Parathyroid adenoma (tissue), 2 donors: Measurements from ENCODE around the gene TTC9C.
"Not testable (repeated sequence)": the region's sequence is repeated elsewhere in the genome, so short reads cannot be mapped to it uniquely, and the experiment has no call there.

Source experiments
- H2AFZ ChIP-seq: fragments of 300-600 bp; sonication (generic); one replicate; pipeline ENCODE4 v1.7.0; 2017; ENCODE audit warnings: antibody characterized with exemption, mild to moderate bottlenecking
- H3K27ac ChIP-seq: fragments of 300-600 bp; sonication (generic); one replicate; pipeline ENCODE4 v1.7.0; 2017
- H3K27me3 ChIP-seq: fragments of 300-600 bp; sonication (generic); one replicate; pipeline ENCODE4 v1.7.0; 2017; ENCODE audit warnings: low read length; ENCODE audit not compliant: control insufficient read depth, insufficient read depth
- H3K36me3 ChIP-seq: fragments of 300-600 bp; sonication (generic); one replicate; pipeline ENCODE4 v1.7.0; 2017; ENCODE audit warnings: low read length; ENCODE audit not compliant: control insufficient read depth, insufficient read depth
- H3K4me1 ChIP-seq: fragments of 300-600 bp; sonication (generic); one replicate; pipeline ENCODE4 v1.7.0; 2017; ENCODE audit warnings: control low read depth
- H3K4me2 ChIP-seq: fragments of 300-600 bp; sonication (generic); one replicate; pipeline ENCODE4 v1.7.0; 2017; ENCODE audit warnings: low read length
- H3K4me3 ChIP-seq: fragments of 300-600 bp; sonication (generic); one replicate; pipeline ENCODE4 v1.7.0; 2017; ENCODE audit warnings: low read depth, low read length
- H3K79me2 ChIP-seq: fragments of 300-600 bp; sonication (generic); one replicate; pipeline ENCODE4 v1.7.0; 2017; ENCODE audit warnings: control low read depth
- H3K9ac ChIP-seq: fragments of 300-600 bp; sonication (generic); one replicate; pipeline ENCODE4 v1.7.0; 2017; ENCODE audit warnings: mild to moderate bottlenecking
- H3K9me3 ChIP-seq: fragments of 300-600 bp; sonication (generic); one replicate; pipeline ENCODE4 v1.7.0; 2017; ENCODE audit warnings: low read length; ENCODE audit not compliant: control insufficient read depth
- TF ChIP-seq, protein P1 (sequence below): fragments of 300-600 bp; sonication (generic); IDR thresholded peaks from one replicate; pipeline ENCODE4 v1.7.0; 2017; ENCODE audit warnings: antibody characterized with exemption, mild to moderate bottlenecking
- donor health status: primary hyperparathyroidism.

The TTC9C gene

DNA sequence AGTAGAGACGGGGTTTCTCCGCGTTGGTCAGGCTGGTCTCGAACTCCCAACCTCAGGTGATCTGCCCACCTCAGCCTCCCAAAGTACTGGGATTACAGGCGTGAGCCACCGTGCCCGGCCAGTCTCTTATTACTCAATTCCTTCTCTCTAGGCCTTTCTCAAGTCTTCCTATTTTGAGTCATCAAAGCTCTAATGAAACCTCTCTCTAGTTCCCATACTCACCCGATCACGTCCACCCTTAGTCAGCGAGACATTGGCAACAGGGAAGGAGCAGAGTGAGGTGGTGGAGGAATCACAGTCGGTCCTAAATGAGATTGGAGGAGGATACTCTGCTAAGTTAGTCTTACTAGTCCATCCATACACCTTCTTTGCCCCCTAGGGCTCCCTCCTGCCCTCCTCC is 26.0 kb upstream of the TTC9C start:
- H3K9ac ChIP-seq = no peak overlapping the region
- H3K4me2 ChIP-seq = no peak overlapping the region
- no peaks in the 10 kb centered on the region for H3K36me3 ChIP-seq
- TF ChIP-seq, protein P1, sequence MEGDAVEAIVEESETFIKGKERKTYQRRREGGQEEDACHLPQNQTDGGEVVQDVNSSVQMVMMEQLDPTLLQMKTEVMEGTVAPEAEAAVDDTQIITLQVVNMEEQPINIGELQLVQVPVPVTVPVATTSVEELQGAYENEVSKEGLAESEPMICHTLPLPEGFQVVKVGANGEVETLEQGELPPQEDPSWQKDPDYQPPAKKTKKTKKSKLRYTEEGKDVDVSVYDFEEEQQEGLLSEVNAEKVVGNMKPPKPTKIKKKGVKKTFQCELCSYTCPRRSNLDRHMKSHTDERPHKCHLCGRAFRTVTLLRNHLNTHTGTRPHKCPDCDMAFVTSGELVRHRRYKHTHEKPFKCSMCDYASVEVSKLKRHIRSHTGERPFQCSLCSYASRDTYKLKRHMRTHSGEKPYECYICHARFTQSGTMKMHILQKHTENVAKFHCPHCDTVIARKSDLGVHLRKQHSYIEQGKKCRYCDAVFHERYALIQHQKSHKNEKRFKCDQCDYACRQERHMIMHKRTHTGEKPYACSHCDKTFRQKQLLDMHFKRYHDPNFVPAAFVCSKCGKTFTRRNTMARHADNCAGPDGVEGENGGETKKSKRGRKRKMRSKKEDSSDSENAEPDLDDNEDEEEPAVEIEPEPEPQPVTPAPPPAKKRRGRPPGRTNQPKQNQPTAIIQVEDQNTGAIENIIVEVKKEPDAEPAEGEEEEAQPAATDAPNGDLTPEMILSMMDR = no peak
- no peak overlapping the region for H3K27ac ChIP-seq
- H2AFZ ChIP-seq = no peak overlapping the region
- H3K27me3 ChIP-seq = no peaks in the 10 kb centered on the region
- H3K4me1 ChIP-seq = peaks cover 5% of the 10 kb centered on the region
- no peak overlapping the region for H3K4me3 ChIP-seq
- H3K9me3 ChIP-seq = no peaks in the 10 kb centered on the region
- peaks cover 3% of the 10 kb centered on the region for H3K79me2 ChIP-seq

DNA sequence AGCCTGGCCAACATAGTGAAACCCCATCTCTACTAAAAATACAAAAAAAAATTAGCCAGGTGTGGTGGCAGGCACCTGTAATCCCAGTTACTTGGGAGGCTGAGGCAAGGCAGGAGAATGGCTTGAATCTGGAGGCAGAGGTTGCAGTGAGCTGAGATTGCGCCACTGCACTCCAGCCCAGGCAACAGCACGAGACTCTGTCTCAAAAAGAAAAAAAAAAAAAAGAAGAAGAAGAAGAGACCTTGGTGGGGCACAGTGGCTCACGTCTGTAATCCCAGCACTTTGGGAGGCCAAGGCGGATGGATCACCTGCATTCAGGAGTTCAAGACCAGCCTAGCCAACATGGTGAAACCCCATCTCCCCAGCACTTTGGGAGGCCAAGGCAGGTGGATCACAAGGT is 24.4 kb upstream of the TTC9C start:
- H3K4me2 ChIP-seq = not testable (repeated sequence)

DNA sequence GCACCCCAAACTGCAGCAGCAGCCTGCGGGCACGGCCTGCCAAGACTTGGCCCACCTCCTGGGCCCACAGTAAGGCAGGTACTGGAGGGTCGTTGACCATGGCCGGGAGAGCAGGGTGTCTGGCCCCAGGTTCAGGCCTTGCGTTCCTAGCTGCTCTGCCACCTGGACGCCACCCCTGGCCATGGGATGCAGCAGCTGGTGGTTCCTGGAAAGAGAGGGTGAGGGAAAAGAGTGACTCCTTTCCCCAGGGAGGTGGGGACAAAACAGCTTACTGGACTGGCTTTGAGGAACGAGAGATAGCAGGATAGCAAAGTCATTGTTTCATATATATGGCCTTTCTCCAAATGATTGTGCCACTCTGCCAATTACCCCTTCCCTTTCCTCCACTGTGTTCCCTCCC is 22.9 kb upstream of the TTC9C start:
- H3K4me2 ChIP-seq = peak overlapping the region; percentile 76
- H3K27ac ChIP-seq = peak overlapping the region; percentile 78
- H3K36me3 ChIP-seq = no peaks in the 10 kb centered on the region
- H3K9me3 ChIP-seq = no peaks in the 10 kb centered on the region
- peak overlapping the region; percentile 68 for H2AFZ ChIP-seq
- H3K4me1 ChIP-seq = peaks cover 7% of the 10 kb centered on the region
- no peaks in the 10 kb centered on the region for H3K27me3 ChIP-seq
- H3K9ac ChIP-seq = no peak overlapping the region
- H3K79me2 ChIP-seq = no peaks in the 10 kb centered on the region
- H3K4me3 ChIP-seq = peak overlapping the region; percentile 78
- TF ChIP-seq, protein P1 = no peak

More for the DNA sequence above, 24.4 kb upstream of the TTC9C start:
- H2AFZ ChIP-seq, H3K27ac ChIP-seq, H3K36me3 ChIP-seq, H3K9ac ChIP-seq, H3K79me2 ChIP-seq, H3K4me3 ChIP-seq, H3K27me3 ChIP-seq, H3K4me1 ChIP-seq, H3K9me3 ChIP-seq: not testable (repeated sequence)

DNA sequence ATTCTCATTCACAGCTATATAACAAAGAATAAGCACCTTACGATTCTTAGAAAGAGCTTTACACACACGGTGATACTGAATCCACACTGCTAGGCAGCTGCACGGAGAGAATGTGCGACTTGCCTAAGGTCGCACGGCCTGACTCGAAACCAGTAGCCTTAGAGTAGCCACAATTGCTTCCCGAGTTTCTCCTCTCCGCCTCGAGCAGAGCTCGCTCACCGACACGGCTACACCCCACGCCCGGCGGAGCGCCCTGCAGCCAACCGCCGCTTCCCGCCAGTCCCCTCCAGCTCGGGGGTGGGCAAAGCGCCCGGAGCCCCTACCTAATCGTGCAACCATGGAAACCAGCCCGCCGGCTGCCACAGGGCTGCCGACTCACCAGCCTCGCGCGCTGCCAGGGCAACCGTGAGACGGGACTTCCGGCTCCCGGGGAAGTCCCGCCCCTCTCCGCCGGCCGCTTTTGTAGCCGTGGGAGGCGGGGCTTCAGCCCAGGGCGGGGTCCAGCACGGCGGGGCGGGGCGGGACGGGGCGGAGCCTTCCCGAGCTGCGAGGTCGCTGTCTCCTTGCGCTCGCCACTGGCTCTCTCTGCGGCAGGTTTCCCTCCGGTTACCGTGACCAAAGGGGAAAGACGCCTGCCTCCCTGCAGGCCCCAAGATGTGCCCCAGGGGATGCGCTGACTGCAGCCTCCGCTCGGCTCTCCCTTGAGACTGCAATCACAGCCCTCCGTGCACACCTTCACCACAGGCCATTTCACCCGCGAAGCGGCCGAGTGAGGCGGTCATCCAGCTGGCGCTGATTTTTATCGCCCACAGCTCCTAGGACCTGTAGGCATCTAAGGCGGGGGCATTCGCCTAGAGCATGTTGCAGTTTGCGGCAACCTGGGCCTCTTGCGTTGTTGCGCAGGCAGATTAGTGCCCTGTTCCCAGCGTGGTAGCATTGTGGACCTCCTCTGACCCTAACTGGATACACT is 22.1 kb upstream of the TTC9C start:
- H3K36me3 ChIP-seq = no peaks in the 10 kb centered on the region
- peak overlapping the region; percentile 71 for H2AFZ ChIP-seq
- H3K79me2 ChIP-seq = no peaks in the 10 kb centered on the region
- peak overlapping the region; percentile 78 for H3K4me3 ChIP-seq
- H3K9ac ChIP-seq = no peak overlapping the region
- H3K9me3 ChIP-seq = no peaks in the 10 kb centered on the region
- no peaks in the 10 kb centered on the region for H3K27me3 ChIP-seq
- peaks cover 7% of the 10 kb centered on the region for H3K4me1 ChIP-seq
- peak overlapping the region; percentile 94 for H3K4me2 ChIP-seq
- peak overlapping the region; percentile 78 for H3K27ac ChIP-seq
- TF ChIP-seq, protein P1 = no peak

DNA sequence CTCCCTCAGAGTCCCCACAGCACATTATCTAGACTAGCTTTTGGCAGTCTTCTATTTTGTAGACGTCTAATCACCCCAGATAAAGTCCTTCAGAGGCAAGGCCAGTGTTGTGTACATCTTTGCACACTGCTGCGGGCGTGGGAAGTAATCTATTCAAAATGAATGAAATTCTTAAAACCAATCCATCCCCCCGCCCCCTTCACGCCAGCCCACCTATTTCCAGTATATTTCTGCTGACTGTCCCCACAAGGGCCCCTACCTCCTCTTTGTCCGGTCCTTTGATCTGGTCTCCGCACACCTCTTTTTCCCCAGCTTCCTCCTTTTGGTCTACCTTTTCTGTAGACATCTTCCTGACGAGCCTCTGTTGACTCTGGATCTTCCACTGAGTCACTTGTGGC is 21.4 kb upstream of the TTC9C start:
- Histone ChIP-seq H3K9me3 (no peaks in the 10 kb centered on the region), H3K27ac (peak overlapping the region; percentile 78), H3K4me2 (peak overlapping the region; percentile 94), H3K9ac (no peak overlapping the region), H3K36me3 (no peaks in the 10 kb centered on the region), H3K4me1 (peaks cover 7% of the 10 kb centered on the region), H3K27me3 (no peaks in the 10 kb centered on the region), H3K79me2 (no peaks in the 10 kb centered on the region), H2AFZ (no peak overlapping the region), H3K4me3 (peak overlapping the region; percentile 78)
- TF ChIP-seq, protein P1 = no peak
